Measurements from ENCODE around the gene FILIP1L.

FILIP1L gene

GRCh38 chr3:99981138-99981537, 133.2 kb downstream of the FILIP1L start:
- DNase-seq = peak; percentile 49
- no peak for TF ChIP-seq CTCF (IDR thresholded peaks at IDR 0.05; ENCODE audit: low read depth, low read length)
- H3K27me3 ChIP-seq (ENCODE audit: insufficient read depth, low read depth, severe bottlenecking) = no peaks in the 10 kb centered on the region
- H3K27ac ChIP-seq = no peak overlapping the region
- H3K4me3 ChIP-seq (ENCODE audit: low read depth, low read length) = no peak overlapping the region
- peaks cover 8% of the 10 kb centered on the region for H3K9me3 ChIP-seq (ENCODE audit: severe bottlenecking)
- no peaks in the 10 kb centered on the region for H3K36me3 ChIP-seq

GRCh38 chr3:99980606-99981005, 133.7 kb downstream of the FILIP1L start:
- no peaks in the 10 kb centered on the region for H3K36me3 ChIP-seq
- H3K27ac ChIP-seq = no peak overlapping the region
- DNase-seq = no peak
- no peak overlapping the region for H3K4me3 ChIP-seq (ENCODE audit: low read depth, low read length)
- peaks cover 8% of the 10 kb centered on the region for H3K9me3 ChIP-seq (ENCODE audit: severe bottlenecking)
- H3K27me3 ChIP-seq (ENCODE audit: insufficient read depth, low read depth, severe bottlenecking) = no peaks in the 10 kb centered on the region
- no peak for TF ChIP-seq CTCF (IDR thresholded peaks at IDR 0.05; ENCODE audit: low read depth, low read length)

GRCh38 chr3:99978221-99978620, 136.1 kb downstream of the FILIP1L start:
- Histone ChIP-seq H3K9me3 (ENCODE audit: severe bottlenecking) (peaks cover 8% of the 10 kb centered on the region), H3K36me3 (no peaks in the 10 kb centered on the region), H3K27ac (no peak overlapping the region), H3K4me3 (ENCODE audit: low read depth, low read length) (no peak overlapping the region), H3K27me3 (ENCODE audit: insufficient read depth, low read depth, severe bottlenecking) (no peaks in the 10 kb centered on the region)
- TF ChIP-seq CTCF (IDR thresholded peaks at IDR 0.05; ENCODE audit: low read depth, low read length) = no peak
- DNase-seq = no peak

- TF ChIP-seq CTCF (IDR thresholded peaks at IDR 0.05; ENCODE audit: low read depth, low read length) = no peak
- Histone ChIP-seq H3K4me3 (ENCODE audit: low read depth, low read length) (no peak overlapping the region), H3K27me3 (ENCODE audit: insufficient read depth, low read depth, severe bottlenecking) (no peaks in the 10 kb centered on the region), H3K36me3 (no peaks in the 10 kb centered on the region), H3K9me3 (ENCODE audit: severe bottlenecking) (peaks cover 8% of the 10 kb centered on the region), H3K27ac (no peak overlapping the region)
- DNase-seq = no peak
These were observed 137.7 kb downstream of the FILIP1L start for GRCh38 chr3:99976584-99976983.

GRCh38 chr3:99974989-99975388, 139.3 kb downstream of the FILIP1L start:
- no peak for DNase-seq
- TF ChIP-seq CTCF (IDR thresholded peaks at IDR 0.05; ENCODE audit: low read depth, low read length) = no peak
- Histone ChIP-seq H3K27me3 (ENCODE audit: insufficient read depth, low read depth, severe bottlenecking) (no peaks in the 10 kb centered on the region), H3K36me3 (no peaks in the 10 kb centered on the region), H3K27ac (no peak overlapping the region), H3K4me3 (ENCODE audit: low read depth, low read length) (no peak overlapping the region), H3K9me3 (ENCODE audit: severe bottlenecking) (peaks cover 8% of the 10 kb centered on the region)

GRCh38 chr3:99972380-99973104, 141.8 kb downstream of the FILIP1L start:
- TF ChIP-seq CTCF (IDR thresholded peaks at IDR 0.05; ENCODE audit: low read depth, low read length) = no peak
- H3K36me3 ChIP-seq = no peaks in the 10 kb centered on the region
- no peak for DNase-seq
- H3K9me3 ChIP-seq (ENCODE audit: severe bottlenecking) = no peaks in the 10 kb centered on the region
- no peak overlapping the region for H3K27ac ChIP-seq
- H3K27me3 ChIP-seq (ENCODE audit: insufficient read depth, low read depth, severe bottlenecking) = no peaks in the 10 kb centered on the region
- no peak overlapping the region for H3K4me3 ChIP-seq (ENCODE audit: low read depth, low read length)
